Measurements from ENCODE around the gene JOSD2.
A peak's percentile ranks its signal among the peaks of the same experiment; 100 is the strongest.

Gene JOSD2

GRCh38 chr19:50511069-50511822 lies at the start of gene JOSD2:
JOSD2 (minus strand) TSS chr19:50511191; CDS start chr19:50510431, 760 bp downstream.
- DNase-seq (ENCODE audit: low read depth in 1 of 2, low spot score in 1 of 2) = peak; percentile 93 to 95

- no peak for DNase-seq (ENCODE audit: low read depth in 1 of 2, low spot score in 1 of 2)
Measured at GRCh38 chr19:50559636-50560035, 48.6 kb upstream of the JOSD2 start.

- no peak for DNase-seq (ENCODE audit: low read depth in 1 of 2, low spot score in 1 of 2)
Measured at GRCh38 chr19:50558449-50558848, 47.5 kb upstream of the JOSD2 start.

GRCh38 chr19:50558039-50558438 lies 47.0 kb upstream of the JOSD2 start:
- DNase-seq (ENCODE audit: low read depth in 1 of 2, low spot score in 1 of 2) = no peak

GRCh38 chr19:50557009-50557613 lies 46.1 kb upstream of the JOSD2 start:
- no peak for DNase-seq (ENCODE audit: low read depth in 1 of 2, low spot score in 1 of 2)

- peak; percentile 55 to 64 for DNase-seq (ENCODE audit: low read depth in 1 of 2, low spot score in 1 of 2)
Measured at GRCh38 chr19:50556282-50557008, 45.5 kb upstream of the JOSD2 start.

- DNase-seq (ENCODE audit: low read depth in 1 of 2, low spot score in 1 of 2) = no peak
Measured at GRCh38 chr19:50555450-50556281, 44.7 kb upstream of the JOSD2 start.

- DNase-seq (ENCODE audit: low read depth in 1 of 2, low spot score in 1 of 2) = no peak
Measured at GRCh38 chr19:50555033-50555432, 44.0 kb upstream of the JOSD2 start.

GRCh38 chr19:50554212-50554611 lies 43.2 kb upstream of the JOSD2 start:
- no peak for DNase-seq (ENCODE audit: low read depth in 1 of 2, low spot score in 1 of 2)

GRCh38 chr19:50553134-50553703 lies 42.2 kb upstream of the JOSD2 start:
- no peak for DNase-seq (ENCODE audit: low read depth in 1 of 2, low spot score in 1 of 2)

GRCh38 chr19:50552540-50552939 lies 41.5 kb upstream of the JOSD2 start:
- no peak for DNase-seq (ENCODE audit: low read depth in 1 of 2, low spot score in 1 of 2)

GRCh38 chr19:50551715-50552187 lies 40.8 kb upstream of the JOSD2 start:
- no peak for DNase-seq (ENCODE audit: low read depth in 1 of 2, low spot score in 1 of 2)

GRCh38 chr19:50551034-50551714 lies 40.2 kb upstream of the JOSD2 start:
- DNase-seq (ENCODE audit: low read depth in 1 of 2, low spot score in 1 of 2) = no peak

- no peak for DNase-seq (ENCODE audit: low read depth in 1 of 2, low spot score in 1 of 2)
Measured at GRCh38 chr19:50550594-50550966, 39.6 kb upstream of the JOSD2 start.

- DNase-seq (ENCODE audit: low read depth in 1 of 2, low spot score in 1 of 2) = no peak
Measured at GRCh38 chr19:50549927-50550593, 39.1 kb upstream of the JOSD2 start.

GRCh38 chr19:50549059-50549926 lies 38.3 kb upstream of the JOSD2 start:
- DNase-seq (ENCODE audit: low read depth in 1 of 2, low spot score in 1 of 2) = no peak

- no peak for DNase-seq (ENCODE audit: low read depth in 1 of 2, low spot score in 1 of 2)
Measured at GRCh38 chr19:50548191-50549058, 37.4 kb upstream of the JOSD2 start.
